SU-DHL-6 (cell line): ENCODE data around the gene MESD.

Experiments used
- H2AFZ ChIP-seq: fragments of 200-600 bp; sonication (generic); 2 replicates; pipeline ENCODE4 v1.6.1; 2014; ENCODE audit warnings: low read depth, mild to moderate bottlenecking, moderate library complexity, mixed read lengths, antibody characterized with exemption, low read length; ENCODE audit not compliant: severe bottlenecking
- H3F3A ChIP-seq: fragments of 200-600 bp; shearing (Covaris generic); 2 replicates; pipeline ENCODE4 v1.6.0; 2016; ENCODE audit warnings: antibody characterized with exemption, mild to moderate bottlenecking; ENCODE audit not compliant: insufficient read depth
- H3K27ac ChIP-seq: fragments of 200-600 bp; sonication (generic); 2 replicates; pipeline ENCODE4 v1.5.1; 2016; ENCODE audit warnings: low read depth, mild to moderate bottlenecking, low read length, moderate library complexity, mixed read lengths
- H3K27me3 ChIP-seq: fragments of 200-600 bp; sonication (generic), shearing (Covaris generic); 2 replicates; pipeline ENCODE4 v1.6.0; 2014; ENCODE audit warnings: mild to moderate bottlenecking, low read length
- H3K36me3 ChIP-seq: fragments of 200-600 bp; sonication (generic); 2 replicates; pipeline ENCODE4 v1.6.1; 2014; ENCODE audit warnings: mild to moderate bottlenecking, low read length, mixed read lengths
- H3K4me2 ChIP-seq: fragments of 300-600, 200-600 bp; shearing (Covaris generic), sonication (generic); 2 replicates; pipeline ENCODE4 v1.6.0; 2014; ENCODE audit warnings: low read length, low read depth, mild to moderate bottlenecking; ENCODE audit not compliant: poor library complexity, severe bottlenecking
- H3K4me3 ChIP-seq: fragments of 200-600 bp; sonication (generic); 2 replicates; pipeline ENCODE4 v1.5.1; 2014; ENCODE audit warnings: antibody characterized with exemption, low read length, mild to moderate bottlenecking, mixed read lengths; ENCODE audit not compliant: insufficient read depth, poor library complexity, severe bottlenecking
- H3K79me2 ChIP-seq: fragments of 200-600 bp; sonication (generic); 2 replicates; pipeline ENCODE4 v1.6.1; 2014; ENCODE audit warnings: mild to moderate bottlenecking, low read length, moderate library complexity; ENCODE audit not compliant: insufficient read depth
- H3K9ac ChIP-seq: fragments of 200-600 bp; sonication (generic); 2 replicates; pipeline ENCODE4 v1.7.0; 2014; ENCODE audit warnings: mild to moderate bottlenecking, low read length
- H3K9me2 ChIP-seq: fragments of 200-600 bp; sonication (generic); replicated peaks from 2 replicates; pipeline ENCODE4 v1.6.1; 2014; ENCODE audit warnings: low read length; ENCODE audit not compliant: insufficient read depth
- H3K9me3 ChIP-seq: fragments of 200-600 bp; sonication (generic); 2 replicates; pipeline ENCODE4 v1.6.1; 2014; ENCODE audit warnings: low read length, mixed read lengths; ENCODE audit not compliant: insufficient read depth
- H4K20me1 ChIP-seq: fragments of 200-600 bp; sonication (generic); 2 replicates; pipeline ENCODE4 v1.6.1; 2014; ENCODE audit warnings: low read depth, mild to moderate bottlenecking, antibody characterized with exemption, low read length, moderate library complexity, mixed read lengths
- CTCF ChIP-seq: fragments of 200-600 bp; sonication (generic); IDR thresholded peaks from one replicate; pipeline ENCODE4 v1.5.1; 2017; ENCODE audit warnings: antibody characterized with exemption, mild to moderate bottlenecking, low read length, moderate library complexity; ENCODE audit not compliant: insufficient read depth, poor library complexity, severe bottlenecking
- EZH2phosphoT487 ChIP-seq: fragments of 200-600 bp; sonication (generic), shearing (Covaris generic); conservative IDR thresholded peaks from 2 replicates; pipeline ENCODE4 v1.6.1; 2018; ENCODE audit warnings: mild to moderate bottlenecking, antibody characterized with exemption, low read length, moderate library complexity, mixed read lengths

MESD gene

DNA sequence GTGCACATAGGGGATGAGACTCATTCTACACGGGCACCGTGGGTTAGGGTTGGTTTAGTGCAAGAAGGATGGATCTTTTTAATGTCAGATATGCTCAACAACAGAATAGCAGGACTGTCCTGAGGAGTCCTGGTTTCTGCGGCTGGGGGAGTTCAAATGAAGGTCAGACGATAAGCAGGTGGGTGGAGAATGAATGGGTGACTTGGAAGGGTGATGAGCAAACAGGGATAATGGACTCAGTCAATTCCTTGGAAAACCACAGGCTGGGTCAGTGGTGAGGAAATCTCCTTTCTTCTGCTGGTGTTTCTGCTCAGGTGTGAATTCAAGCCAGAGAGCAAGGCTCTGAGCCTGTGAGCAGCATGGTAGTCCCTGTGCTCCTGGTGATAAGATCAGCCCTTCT is 59.9 kb downstream of the MESD start:
- TF ChIP-seq EZH2phosphoT487 = no peak
- TF ChIP-seq CTCF = no peak
- H3K9ac ChIP-seq = no peak overlapping the region
- H3F3A ChIP-seq = no peaks in the 10 kb centered on the region
- no peaks in the 10 kb centered on the region for H3K9me2 ChIP-seq
- H3K36me3 ChIP-seq = no peaks in the 10 kb centered on the region
- H3K9me3 ChIP-seq = no peaks in the 10 kb centered on the region
- no peak overlapping the region for H2AFZ ChIP-seq
- H3K27ac ChIP-seq = no peak overlapping the region
- H3K4me3 ChIP-seq = no peak overlapping the region
- no peak overlapping the region for H3K4me2 ChIP-seq
- no peaks in the 10 kb centered on the region for H3K79me2 ChIP-seq
- H3K27me3 ChIP-seq = no peaks in the 10 kb centered on the region
- no peaks in the 10 kb centered on the region for H4K20me1 ChIP-seq

DNA sequence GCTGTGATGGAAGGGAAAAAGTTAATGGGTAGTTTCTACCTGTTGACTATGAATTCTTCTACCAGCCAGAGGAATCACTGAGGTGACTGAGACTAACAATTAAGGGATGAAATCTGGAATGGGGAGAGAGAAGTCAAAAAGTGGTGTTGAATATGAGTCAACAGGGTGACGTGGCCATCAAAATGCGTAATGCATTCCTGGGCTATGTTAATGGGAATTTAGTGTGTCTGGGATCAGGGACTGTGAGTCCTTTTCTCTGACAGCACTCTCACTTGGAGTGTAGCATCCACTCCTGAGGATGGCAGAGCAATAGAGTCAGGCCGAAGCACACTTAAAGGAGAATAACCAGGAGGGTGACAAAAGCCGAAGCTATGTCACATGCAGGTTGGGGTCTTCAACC is 60.4 kb downstream of the MESD start:
- Histone ChIP-seq H3K36me3 (no peaks in the 10 kb centered on the region), H3K4me3 (no peak overlapping the region), H3K9me3 (no peaks in the 10 kb centered on the region), H3F3A (no peaks in the 10 kb centered on the region), H3K79me2 (no peaks in the 10 kb centered on the region), H4K20me1 (no peaks in the 10 kb centered on the region), H3K27ac (no peak overlapping the region), H3K4me2 (no peak overlapping the region), H3K27me3 (no peaks in the 10 kb centered on the region), H3K9ac (no peak overlapping the region), H2AFZ (no peak overlapping the region), H3K9me2 (no peaks in the 10 kb centered on the region)
- TF ChIP-seq CTCF = no peak

- H4K20me1 ChIP-seq = no peaks in the 10 kb centered on the region
- H3K9ac ChIP-seq = no peak overlapping the region
- no peak overlapping the region for H3K27ac ChIP-seq
- no peaks in the 10 kb centered on the region for H3K79me2 ChIP-seq
- H3K4me2 ChIP-seq = no peak overlapping the region
- no peaks in the 10 kb centered on the region for H3K9me3 ChIP-seq
- H3F3A ChIP-seq = no peaks in the 10 kb centered on the region
- TF ChIP-seq CTCF = no peak
- TF ChIP-seq EZH2phosphoT487 = no peak
- H3K27me3 ChIP-seq = no peaks in the 10 kb centered on the region
- no peaks in the 10 kb centered on the region for H3K36me3 ChIP-seq
- no peaks in the 10 kb centered on the region for H3K9me2 ChIP-seq
- no peak overlapping the region for H2AFZ ChIP-seq
- no peak overlapping the region for H3K4me3 ChIP-seq
Observed at GRCh38 chr15:80926126-80926525, 63.5 kb downstream of the MESD start.

DNA sequence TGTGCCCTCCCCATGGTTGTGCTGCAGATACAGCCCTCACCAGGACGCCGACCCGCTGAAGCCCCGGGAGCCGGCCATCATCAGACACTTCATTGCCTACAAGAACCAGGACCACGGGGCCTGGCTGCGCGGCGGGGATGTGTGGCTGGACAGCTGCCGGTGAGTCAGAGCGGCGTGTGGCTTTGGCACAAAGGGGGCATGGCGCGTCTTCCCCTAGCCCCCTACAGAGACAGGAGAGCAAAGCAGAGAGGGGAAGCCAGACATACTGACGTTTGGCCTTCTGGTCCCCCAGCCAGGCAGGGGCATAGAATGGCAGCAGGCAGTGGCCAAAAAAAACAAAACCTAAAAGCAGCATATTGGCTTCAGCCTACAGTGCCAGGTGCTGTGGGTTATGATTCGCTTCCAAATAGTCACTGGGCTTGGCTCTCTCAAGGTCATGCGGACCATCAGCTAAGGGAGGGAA is 64.0 kb downstream of the MESD start:
- H3K79me2 ChIP-seq = no peaks in the 10 kb centered on the region
- no peak overlapping the region for H3K4me2 ChIP-seq
- H3K27me3 ChIP-seq = no peaks in the 10 kb centered on the region
- H2AFZ ChIP-seq = no peak overlapping the region
- no peaks in the 10 kb centered on the region for H3F3A ChIP-seq
- no peaks in the 10 kb centered on the region for H3K36me3 ChIP-seq
- no peak overlapping the region for H3K27ac ChIP-seq
- TF ChIP-seq EZH2phosphoT487 (no peak), CTCF (no peak)
- no peaks in the 10 kb centered on the region for H3K9me2 ChIP-seq
- no peak overlapping the region for H3K4me3 ChIP-seq
- H3K9ac ChIP-seq = no peak overlapping the region
- no peaks in the 10 kb centered on the region for H4K20me1 ChIP-seq
- no peaks in the 10 kb centered on the region for H3K9me3 ChIP-seq
